ENCODE measurements around the gene MYL1. TPM values are rescaled to one million over a fixed set of nuclear protein-coding genes. Genes with fewer than 3 reads are reported as not detected.
A peak's percentile ranks its signal among the peaks of the same experiment; 100 is the strongest.

Gene MYL1
- not detected in 2 replicates for total RNA-seq (2014; rRNA removed; shearing (Covaris generic))

DNA sequence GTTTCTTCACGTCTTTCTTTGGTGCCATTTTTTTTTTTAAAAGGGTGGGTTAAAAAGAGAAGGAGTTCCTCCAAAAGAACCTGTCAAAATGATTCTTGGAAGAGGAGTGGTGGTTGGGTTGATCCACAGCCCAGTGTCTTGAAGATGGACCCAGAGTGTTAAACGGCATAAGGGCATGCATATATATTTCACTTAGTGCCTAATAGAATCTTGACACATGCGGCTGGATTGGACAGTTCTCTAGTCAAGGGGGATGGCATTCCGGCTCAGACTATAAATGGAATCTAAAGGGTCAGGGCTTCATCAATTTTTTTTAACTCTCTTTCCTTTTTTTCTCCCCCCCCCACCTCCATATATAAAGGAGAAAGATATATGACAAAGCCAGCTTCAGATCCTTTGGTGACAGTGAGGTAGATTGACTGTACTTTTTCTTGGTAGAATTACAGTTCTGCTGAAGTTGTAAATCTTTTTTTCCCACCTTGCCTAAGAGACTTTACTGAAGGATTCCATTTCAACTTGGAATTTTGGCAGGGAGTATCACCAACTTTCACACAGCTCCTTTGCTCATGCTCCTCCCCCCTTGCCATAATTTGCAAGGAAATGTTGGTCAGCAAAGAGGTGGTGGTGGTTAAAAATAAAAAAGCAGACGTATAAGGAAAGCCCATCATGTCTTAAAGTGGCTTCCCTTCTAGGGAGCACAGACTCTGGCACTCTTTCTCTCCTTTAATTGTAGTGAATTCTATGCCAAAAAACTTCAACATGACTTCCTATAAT lies at the start of gene MYL1:
TSS of gene MYL1 (minus strand) at position 160 of the 774 bp plus-strand sequence. CDS start at position 28, 132 bp downstream.
- no peak for DNase-seq (ENCODE audit: low spot score)

DNA sequence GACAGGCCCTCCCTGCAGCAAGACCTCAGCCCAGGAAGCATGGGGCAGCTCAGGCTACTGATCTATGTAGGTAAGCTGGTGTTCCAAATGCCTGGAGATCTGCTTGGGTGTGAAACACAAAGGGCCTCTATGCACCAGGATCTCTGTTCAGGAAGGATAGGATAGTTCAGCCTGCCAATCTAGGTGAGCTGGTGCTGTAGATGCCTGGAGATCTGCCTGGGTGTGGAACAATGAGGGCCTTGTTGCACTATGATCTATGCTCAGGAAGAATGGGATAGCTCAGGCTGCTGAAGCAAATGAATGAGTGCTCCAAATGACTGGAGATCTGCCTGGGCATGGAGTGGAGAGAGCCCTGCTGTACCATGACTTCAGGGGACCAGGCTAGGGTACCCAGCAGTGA lies 48.9 kb upstream of the MYL1 start:
- no peak for DNase-seq (ENCODE audit: low spot score)

DNA sequence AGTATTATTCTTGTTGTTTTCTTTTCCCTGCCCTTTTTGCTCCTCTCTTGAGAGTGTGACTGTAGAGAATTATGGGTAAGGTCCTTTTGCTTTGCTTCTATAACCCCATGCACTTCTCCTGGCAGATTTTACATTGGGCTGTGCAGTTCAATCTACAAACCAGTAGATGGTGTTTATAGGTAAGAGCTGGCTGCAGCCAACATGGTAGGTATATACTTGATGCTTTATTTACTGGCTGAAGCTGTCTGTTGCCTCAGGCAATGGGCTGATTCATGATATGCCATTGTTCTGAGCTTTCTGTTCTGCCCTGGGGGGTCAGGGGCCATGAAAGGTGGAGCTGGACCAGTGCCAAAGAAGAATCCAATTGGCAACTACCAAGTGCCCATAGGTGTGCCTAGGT lies 48.3 kb upstream of the MYL1 start:
- no peak for DNase-seq (ENCODE audit: low spot score)

DNA sequence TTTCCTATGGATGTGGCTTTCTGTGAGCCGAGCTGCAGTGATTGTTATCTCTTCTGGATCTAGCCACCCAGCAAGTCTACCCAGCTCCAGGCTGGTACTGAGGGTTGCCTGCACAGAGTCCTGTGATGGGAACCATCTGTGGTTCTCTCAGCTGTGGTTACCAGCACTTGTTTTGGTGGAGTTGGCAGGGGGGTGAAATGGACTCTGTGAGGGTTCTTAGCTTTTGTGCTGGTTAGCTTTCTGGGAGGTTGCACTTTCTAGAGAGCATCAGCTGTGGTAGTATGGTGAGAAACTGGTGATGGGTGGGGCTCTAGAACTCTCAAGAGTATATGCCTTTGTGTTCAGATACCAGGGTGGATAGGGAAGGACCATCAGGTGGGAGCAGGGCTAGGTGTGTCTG lies 45.4 kb upstream of the MYL1 start:
- DNase-seq (ENCODE audit: low spot score) = no peak

DNA sequence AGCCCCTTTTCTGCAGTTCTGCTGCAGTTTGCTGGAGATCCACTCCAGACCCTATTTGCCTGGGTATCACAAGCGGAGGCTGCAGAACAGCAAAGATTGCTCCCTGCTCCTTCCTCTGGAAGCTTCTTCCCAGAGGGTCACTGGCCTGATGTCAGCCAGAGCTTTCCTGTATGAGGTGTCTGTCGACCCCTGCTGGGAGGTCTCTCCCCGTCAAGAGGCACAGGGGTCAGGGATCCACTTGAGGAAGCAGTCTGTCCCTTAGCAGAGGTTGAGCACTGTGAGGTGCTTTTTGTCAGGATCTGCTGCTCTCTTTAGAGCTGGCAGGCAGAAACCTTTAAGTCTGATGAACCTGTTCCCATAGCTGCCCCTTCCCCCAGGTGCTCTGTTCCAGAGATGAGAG lies 42.0 kb upstream of the MYL1 start:
- DNase-seq (ENCODE audit: low spot score) = no peak

DNA sequence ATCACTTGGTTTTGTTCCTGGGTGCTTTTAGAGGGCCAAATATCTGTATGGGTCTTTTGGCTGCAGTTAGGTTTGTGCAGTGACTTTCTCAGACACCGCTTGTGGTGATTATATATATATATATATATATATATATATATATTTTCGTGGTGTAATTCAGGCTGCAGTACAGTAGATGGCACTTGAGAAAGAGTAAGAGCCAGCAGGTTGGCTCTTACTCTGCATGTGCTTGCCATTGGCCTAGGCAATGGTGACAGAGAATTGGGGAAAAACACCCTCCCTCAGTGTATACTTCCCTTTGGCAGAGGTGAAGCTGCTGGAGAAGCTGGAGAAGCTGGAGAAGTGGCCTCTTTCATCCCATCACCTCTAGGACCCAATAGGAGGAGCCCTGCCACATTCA lies 22.2 kb upstream of the MYL1 start:
- DNase-seq (ENCODE audit: low spot score) = no peak

DNA sequence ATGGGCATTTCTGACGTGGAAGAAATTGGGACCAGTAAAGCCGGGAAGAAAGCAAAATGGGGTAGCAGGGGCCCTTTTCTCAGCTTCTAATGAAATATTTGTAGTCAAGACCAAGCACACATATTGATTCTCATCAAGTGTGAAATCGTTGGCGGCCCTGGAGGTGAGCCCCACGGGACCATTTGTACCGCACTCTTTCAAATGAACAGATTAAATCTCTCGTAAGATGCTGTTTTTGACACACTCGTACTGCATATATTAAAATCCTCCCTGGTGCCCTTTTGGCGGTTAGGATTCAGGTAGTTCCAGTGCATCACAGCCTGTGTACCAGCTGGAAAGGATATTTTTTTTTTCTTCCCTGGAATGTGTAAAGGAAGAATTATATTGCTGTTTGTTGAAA lies 9.9 kb upstream of the MYL1 start:
- DNase-seq (ENCODE audit: low spot score) = no peak

DNA sequence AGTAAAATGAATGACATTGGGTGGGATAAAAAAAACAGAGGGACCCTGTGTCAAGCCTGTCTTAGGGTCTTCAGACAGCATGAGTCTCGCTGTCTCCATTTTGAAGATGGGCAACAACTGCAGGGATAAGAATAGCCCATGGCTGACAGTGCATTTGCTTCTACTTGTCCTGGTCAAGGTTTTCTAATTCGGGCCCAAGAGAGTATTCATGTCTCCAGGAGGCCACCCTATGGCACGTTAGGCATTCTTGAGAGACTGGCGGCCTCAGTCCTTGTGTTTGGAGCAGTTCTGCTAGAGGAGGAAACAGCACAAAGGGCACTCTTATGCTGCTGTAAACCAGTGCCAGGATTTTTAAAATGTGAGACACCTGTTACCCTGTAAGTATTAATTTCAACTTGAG lies 9.5 kb upstream of the MYL1 start:
- DNase-seq (ENCODE audit: low spot score) = no peak

DNA sequence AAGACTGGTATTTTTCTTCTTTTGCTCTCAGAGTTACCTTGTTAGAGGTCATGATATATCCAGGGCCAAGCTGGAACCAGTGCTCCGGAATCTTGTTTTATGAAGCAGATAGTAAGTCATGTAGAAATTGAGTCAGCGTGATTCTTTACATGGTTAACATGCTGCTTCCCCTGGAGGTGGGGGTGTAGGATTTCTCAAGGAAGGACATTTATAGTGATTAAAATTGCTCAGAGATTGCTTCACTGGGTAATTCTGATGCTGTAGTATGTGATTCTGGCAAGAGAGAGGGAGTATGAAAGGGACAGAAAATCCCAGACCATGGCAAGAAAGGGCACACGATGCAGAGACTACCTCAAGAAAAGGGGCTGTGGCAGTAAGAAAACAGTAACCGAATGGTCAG lies 8.0 kb upstream of the MYL1 start:
- no peak for DNase-seq (ENCODE audit: low spot score)

DNA sequence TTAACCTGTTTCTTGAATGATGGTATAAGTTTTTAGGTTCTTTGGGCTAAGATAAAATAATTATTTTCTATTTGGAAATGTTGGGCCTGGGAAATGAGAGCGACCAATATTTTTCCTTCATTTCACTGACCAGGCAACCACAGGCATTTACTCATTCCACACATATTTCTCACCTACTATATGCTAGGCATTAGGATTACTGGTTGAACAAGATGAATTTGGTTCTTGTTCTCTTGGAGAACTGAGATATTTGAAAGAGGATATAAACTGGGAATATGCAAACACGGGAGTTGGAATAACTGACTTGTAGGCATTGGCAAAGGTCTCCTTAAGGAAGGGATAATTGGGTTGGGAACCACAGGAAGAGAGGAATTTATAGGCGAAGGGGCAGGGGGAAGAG lies 3.9 kb upstream of the MYL1 start:
- no peak for DNase-seq (ENCODE audit: low spot score)

DNA sequence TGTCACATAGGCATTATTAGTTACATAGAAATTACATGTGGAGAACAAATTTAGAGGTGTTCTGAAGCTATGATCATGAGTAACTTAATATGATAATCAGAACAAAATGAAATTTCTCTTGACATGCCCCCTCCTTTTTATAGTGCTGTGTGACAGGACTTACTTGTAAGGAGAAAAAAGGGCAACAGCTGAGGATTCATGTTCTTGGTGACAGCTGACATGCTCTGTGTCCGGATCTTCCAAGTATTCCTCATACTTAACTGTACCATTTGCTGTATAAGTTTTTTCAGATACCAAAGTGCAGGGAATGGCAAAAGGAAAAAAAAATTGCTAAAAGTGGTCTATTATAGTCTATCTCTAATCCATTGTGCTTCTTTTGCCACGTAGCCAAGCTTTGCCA lies 3.5 kb upstream of the MYL1 start:
- DNase-seq (ENCODE audit: low spot score) = no peak

DNA sequence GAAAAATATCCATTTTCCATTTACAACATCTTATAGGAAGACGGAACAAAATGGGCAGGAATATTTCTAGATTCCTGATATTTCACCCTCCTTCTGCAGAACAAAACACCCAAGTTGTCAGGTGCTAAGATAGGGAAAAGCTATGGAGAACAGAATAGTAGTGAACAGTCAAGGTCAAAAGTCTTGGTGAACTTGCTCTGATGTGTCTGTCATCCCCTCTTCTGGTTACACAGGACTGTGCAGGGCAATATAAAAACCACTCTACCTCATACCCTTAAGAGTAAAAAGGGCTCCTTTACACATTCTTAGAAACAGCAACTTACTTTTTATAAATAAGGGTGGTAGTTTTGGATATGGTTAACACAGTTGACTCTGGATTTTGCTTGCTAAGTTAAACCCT lies 4.4 kb downstream of the MYL1 start:
- DNase-seq (ENCODE audit: low spot score) = no peak

DNA sequence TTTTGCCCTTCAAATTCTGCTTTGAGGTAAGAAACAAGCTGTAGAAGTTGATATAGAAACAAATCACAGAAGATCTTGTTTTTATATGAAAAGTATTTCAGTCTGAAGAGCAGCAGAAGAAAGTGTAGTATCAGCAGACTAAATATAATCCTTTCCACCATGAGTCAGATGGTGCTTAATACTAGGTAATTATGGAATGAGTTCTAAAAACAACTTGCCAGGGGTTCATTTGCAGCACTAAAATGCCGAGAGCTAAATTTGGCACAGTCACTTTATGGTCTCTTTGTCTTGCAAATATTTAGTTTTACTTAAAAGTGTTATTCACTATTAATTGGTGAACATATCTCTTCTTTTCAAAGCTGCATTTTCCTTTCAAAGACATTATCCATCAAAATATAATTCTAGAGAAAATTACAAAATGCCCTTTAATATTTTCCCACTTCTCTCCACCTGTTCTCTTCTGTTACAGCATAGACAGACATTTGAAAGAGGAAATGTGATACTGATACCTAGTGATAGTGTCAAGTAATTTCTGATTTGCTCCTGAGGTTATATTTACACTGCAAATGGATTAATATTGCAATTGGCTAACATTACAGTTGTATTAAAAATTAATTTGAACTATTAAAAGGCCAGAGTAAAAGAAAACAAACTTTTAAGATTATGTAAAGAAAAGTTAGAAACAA lies 5.3 kb downstream of the MYL1 start:
- no peak for DNase-seq (ENCODE audit: low spot score)

DNA sequence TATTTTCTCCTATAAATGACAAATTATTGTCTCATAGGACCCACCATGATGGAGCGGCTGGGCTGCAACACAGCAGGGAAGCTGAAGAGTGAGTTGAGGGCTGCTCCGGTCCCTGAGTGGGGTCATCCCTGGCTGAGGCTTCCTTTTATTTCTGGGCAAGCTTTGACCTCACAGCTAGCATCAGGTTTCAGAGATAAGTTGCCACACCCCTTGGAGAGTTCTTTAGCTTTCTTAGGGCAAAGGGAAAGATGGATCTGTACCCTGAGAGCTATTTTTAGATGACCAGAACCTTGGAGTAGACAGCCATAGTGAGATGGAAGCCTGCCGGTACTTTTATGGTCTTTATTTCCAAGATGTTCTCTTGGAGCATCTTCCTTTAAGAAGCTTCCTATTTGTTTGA lies 11.5 kb downstream of the MYL1 start:
- DNase-seq (ENCODE audit: low spot score) = no peak

DNA sequence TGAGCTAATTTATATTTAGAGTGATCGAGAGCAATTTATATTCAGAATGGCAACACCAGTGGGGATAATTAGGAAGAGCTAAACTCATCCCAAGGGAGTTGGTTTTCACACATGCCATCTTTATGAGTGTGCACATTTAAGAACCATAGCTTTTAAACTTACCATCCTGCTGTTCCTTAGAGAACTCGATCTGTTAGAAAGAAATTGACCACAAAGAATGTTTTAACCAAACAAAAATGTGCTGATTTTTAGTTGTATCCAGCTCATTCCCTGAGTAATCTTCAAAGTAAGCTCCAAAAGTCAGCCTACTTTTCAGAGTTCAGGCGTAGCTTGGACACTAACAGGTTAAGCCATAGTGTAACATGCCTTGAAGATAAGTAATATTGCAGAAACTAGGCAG lies 12.6 kb downstream of the MYL1 start:
- DNase-seq (ENCODE audit: low spot score) = peak; percentile 27

DNA sequence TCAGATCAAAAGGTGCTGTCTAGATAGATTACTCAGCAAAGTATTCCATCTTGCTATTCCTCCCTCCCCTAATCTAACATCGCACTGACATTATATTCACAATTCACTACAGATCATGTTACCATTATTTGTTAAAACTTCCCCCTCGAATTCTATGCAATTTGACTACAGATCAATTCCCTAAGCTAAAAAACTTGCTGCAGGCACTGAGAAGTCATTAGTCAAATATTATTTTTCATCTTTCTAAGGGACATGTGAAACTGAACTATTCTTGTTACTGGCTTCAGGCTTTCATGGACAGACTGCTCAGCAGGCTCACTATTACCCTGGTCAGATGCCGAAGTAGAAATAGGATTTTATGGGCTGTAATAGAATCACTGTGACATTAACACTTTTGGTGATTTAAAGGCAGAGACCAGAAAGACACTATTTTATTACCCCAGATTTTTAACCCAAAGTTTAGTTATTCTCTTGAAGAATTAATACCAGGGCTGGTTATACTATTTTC lies 15.1 kb downstream of the MYL1 start:
- no peak for DNase-seq (ENCODE audit: low spot score)

DNA sequence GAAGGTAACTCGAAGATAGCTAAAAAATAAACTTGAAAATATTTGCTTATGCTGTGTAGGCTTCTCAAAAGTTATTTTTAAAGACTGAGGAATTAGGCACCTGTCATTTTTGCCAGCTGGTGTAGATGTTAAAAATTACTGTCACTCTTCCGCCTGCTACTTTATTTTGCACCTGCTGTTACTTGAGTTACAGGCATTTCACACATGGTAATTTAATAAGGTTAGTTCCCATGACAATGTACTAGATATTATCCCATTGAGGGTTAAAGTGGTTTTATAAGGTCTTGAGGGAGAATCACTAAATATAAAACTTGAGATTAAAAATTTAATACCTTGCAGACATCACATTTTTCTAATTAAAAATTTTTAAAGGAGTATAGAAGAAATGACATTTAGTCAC lies 26.6 kb downstream of the MYL1 start:
- DNase-seq (ENCODE audit: low spot score) = no peak

DNA sequence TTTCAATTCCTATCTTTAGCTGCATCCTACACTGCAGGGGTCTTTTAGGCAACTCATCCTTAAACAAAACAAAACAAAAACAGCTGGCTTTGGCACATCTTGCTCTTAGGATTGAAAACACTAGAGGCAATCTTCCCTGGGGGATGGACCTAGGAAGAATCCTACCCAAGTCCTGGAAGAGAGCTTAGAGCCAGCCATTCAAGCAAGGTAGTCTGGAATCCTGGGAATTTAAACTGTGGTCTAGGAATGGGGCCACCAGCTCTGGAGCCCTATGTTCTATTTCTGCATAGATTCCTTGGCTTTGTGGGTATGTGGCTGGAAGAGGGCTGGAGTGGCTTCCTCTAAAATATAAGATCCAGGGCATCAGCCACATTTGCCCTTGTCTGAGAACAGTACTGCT lies 27.7 kb downstream of the MYL1 start:
- no peak for DNase-seq (ENCODE audit: low spot score)

DNA sequence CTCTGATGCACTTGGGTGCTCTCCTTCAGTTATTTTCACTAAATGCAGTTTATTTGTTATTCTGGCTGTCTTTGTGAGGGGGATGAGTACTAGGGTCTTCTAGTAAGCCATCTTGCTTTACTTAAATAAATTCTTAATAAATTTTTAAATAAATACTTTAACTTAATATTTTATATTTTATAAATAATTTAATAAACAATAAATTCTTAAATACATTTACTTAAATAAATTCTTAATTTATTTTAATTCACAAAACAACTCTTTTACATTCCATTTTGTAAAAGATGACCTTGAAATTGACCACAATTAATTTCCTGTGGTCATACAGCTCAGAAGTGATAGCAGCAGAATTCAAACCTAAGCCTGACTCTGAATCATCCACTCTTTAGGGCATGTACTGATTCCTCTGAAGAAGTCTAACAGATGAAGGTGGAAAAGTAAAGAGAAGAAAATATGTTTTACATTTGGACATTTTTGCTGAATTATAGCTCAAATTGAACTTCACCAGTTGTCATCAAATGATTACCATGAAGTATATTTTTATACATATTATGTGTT lies 28.8 kb downstream of the MYL1 start:
- DNase-seq (ENCODE audit: low spot score) = no peak

DNA sequence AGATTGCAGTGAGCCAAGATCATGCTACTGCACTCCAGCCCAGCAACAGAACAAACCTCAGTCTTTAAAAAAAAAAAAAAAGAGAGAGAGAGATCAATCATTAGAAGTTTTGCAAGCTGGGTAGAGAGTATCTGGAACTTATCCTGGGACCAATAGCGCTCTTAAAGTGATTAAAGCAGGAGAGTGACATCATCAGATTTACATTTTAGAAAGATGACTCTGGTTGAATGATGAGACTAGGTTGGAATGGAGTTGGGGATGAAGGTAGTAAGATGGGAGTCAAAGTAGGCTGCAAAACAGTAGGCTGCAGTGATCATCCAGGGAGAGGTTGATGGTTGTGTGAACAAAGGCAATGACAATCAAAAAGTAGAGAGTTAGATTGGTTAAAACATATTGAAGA lies 37.8 kb downstream of the MYL1 start:
- DNase-seq (ENCODE audit: low spot score) = no peak

DNA sequence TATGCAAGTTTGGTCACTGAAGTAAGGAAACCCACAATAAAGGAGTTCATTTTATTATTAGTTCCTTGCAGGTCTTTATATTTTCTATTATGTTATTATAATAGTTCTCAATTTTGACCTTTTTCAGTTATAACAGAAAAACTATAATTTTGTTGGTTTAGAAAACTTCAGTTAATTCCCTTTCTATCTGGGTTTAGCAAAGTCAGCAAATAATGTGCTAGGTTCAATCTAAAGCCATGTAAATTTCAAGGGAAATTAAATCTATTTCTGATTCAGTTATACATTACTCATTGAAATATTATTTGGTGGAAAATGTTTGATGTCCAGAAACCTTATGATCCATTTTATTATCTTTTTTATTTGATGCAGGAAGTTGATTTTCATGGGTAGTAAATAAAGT lies 43.7 kb downstream of the MYL1 start:
- no peak for DNase-seq (ENCODE audit: low spot score)

DNA sequence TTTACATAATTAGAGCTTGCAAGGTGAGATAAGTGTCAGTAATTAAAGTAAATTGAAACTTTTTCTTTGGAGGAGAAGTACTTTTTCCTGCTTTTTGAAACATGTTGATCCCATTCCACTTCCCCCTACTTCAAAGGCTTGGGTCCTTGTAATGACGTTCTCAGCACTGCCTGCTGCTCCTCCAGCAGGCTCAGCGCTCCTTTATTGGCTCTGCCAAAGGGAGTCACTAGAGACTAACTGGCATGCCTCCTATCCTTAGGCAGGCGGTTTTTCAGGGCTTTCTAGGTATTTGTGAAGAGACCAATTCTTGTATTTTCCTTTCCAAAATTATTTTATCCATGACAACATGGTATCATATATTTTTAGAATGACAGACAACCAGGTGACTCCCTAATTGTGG lies 45.8 kb downstream of the MYL1 start:
- no peak for DNase-seq (ENCODE audit: low spot score)

DNA sequence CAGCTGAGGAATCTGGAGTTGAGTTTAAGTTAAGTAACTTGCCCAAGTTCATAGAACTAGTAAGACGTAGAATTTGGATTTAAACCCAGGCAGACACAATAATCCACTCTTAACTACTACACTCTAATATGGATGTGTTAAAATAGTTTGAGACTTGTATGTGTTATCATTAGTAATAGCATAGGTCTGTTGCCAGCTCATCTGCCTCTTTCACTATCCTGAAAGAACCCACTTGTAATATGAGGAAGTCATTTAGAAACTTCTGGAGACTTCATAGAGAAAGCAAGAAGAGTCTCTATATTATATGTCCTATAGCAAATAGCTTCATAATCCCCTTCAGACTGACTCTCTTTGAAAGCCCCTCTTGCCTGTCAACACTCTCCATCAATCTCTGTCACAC lies 46.7 kb downstream of the MYL1 start:
- no peak for DNase-seq (ENCODE audit: low spot score)
